HG02678 (cell line): ENCODE results near the gene ZBTB16.

Experiments
- ATAC-seq: cut with Tn5 transposase; IDR thresholded peaks from one replicate; pipeline ENCODE4 v1.9.1; 2021; ENCODE audit warnings: mild to moderate bottlenecking, moderate library complexity; ENCODE audit not compliant: unreplicated experiment

Gene ZBTB16

DNA sequence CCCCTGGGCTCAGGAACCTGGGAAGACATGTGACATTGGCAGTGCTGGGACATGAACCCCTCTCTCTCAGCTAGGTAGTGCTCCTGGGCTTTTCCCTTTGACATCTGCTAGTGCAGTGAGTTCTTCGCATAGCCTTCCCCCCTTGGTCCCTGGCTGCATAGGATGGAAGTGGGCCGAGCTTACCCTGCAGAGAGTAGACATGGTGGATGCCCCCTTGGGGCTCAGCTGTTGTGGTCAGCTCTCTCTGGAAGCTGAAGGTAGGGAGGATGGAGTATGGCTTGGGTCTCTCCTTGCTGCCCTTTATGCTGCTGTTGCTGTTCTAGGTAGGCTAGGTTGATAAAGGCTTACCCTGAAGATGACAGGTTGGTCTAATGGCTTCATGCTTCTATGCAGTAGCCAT is 92.1 kb downstream of the ZBTB16 start:
- ATAC-seq: no peak

DNA sequence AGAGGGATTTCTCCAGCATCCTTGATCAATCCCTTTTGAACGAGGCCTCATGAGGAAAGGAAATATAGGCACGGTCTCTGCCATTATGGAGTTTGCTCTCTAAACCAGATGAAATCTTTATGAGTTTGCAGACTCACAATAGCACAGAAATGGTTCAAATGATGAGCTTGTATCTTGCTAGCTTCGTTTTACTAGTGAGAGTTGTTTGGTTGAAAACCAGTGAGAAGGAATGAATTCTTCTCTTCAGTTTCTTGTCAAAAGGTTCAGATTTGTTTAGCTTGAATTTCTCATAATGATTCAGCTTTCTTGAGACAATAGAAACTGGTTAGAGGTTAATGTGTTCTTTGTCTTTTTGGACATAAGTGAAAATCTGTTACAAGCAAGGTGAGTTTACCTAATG is 92.7 kb downstream of the ZBTB16 start:
- ATAC-seq: no peak

DNA sequence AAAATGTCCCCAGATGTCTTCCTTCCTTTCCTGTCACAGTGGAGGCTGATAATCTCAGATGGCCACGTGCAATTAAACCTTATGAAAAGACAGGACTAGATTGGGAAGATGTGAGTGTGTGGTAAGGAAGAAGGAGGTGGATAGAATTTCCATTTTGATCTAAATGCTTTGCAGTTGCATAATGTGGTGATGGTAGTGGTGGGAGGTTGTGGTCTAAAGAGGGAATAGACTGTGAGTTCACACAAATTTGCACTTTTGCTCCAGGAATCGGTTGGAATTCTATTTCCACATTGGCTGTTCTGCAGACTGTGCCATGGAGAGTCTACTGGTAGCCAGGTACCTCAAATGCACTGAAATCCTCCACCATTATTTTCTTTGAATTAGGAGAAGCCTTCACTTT is 93.3 kb downstream of the ZBTB16 start:
- no peak for ATAC-seq

DNA sequence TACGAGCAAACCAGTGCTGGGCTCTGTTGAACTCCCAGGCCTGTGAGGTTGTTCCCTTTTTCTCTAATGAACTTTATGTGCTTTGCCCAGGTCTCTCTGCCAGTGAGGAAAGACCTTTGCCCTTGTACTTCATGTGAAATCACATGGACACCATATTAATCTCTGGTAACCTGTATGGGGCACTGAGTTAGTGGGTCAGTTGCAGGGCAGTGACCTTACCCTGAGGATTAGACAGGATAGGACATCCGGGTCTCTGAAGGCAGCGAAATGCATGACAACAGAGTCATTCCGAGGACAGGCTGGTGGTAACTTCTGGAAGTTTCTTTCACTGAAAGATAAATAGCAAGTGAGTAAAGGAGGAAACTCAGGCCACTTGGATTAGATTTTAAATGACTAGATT is 93.7 kb downstream of the ZBTB16 start:
- ATAC-seq: no peak

DNA sequence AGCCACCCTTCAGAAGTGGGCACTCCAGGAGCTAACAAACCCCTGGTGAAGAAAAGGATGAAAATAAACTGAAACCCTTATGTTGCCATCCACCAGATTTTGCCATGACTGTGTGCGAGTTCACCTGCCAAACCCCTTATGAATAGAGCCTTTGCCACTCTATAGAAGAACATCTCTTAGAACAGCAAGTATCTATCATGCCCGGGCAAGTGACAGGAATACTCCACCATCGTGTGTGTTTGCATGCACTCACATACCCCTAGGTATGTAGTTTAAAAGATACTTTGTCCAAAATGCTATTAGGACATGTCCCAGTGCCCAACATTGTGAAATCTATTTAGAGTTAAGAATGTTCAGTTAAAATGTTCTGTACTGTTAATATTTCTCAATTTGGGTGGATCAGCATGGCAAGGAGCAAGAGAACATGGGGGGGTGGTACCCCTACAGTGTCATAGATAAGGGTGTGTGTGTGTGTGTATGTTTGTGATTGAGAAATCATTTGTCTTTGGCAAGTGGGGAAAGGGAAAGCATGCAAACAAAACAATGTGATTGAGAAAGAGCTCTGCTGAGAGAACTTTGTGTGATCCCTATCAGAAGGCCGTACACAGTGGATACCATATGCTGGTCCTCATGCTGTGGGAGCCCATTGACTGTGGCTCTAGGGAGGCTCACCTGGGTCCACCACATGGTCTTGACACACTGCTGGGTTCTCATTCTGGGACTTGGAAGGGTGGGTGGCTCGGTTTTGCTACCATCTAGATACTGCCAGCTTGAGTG is 94.9 kb downstream of the ZBTB16 start:
- no peak for ATAC-seq

DNA sequence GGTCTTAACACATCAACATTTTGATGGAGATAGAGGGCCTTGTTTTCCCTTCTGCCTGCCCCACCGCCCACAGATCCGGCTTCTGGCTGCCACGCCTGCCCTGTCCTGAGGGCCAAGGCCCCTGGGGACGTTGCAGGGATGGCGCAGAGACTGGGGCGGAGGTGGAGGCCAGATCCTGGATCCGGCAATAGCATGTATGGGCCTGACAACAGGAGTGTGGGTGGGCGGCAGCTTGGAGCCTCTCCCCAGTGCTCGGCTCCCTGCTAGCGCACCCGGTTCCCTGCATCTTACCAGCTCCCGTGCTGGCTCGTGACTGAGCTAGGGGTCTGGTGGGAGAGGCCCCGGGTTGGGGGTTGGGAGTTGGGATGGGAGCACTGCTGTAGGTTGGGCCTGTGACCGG is 95.6 kb downstream of the ZBTB16 start:
- no peak for ATAC-seq

DNA sequence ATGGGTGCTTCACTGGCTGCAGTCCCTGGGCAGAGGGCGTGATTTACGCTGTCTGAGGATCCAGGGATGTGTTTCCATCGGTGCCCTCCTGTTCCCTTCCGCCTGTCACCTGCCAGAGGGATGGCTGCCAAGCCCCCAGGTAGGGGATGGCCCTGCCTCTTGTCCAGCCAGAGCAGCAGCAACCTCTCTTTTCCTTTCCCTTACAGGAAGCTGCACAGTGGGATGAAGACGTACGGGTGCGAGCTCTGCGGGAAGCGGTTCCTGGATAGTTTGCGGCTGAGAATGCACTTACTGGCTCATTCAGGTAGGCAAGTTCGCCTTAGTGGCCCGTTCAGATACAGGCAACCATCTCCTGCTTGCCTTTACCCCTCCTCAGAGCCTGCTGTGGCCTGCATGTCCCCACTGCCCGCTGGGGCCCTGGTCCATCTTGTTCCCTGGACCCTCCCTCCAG is 96.6 kb downstream of the ZBTB16 start:
- no peak for ATAC-seq

DNA sequence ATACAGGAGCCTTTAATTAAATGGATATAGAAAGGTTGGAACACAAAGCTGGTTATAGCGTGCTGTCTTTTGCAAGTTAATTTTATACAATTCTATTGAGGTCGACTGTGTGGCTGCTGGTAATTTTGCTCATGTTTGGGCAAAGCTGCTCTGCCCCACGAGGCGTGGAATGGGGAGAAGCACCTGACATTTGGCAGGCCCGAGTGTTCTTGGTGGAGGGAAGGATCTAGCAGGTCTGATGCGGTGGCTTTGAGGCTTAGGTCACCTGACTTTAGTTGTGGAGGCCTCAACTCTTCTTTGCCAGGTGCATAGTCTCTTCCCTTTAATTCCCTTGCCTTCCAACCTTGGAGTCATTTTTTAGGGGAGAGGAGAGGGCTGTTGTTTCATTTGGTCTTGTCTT is 97.3 kb downstream of the ZBTB16 start:
- no peak for ATAC-seq

DNA sequence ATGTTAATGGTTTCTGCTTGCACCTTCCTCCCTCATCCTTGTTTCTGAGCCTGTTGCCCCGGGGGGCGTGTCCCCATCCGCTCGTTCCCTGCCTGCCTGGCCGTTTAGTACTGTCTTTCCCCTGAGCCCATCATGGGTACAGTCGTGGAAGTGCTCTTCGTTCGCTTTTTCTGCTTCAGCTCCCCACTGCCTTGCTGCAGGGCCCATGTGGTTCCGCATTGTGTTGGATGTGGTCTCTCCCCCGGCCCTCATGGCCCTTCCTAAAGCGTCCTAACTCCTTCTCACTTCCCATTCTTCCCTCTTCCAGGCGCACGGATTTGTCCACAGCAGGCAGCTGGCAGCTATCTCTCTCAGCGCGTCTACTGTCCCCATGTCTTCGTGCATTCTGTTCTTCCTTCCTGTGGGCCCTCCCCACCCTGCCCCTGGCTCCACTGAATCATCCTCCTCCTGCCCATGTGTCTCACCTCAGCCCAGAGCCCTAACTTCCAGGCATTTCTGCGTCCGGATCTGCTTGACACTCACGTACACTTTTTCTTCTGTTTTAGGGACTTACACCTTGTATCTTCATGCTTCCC is 98.1 kb downstream of the ZBTB16 start:
- ATAC-seq: no peak

DNA sequence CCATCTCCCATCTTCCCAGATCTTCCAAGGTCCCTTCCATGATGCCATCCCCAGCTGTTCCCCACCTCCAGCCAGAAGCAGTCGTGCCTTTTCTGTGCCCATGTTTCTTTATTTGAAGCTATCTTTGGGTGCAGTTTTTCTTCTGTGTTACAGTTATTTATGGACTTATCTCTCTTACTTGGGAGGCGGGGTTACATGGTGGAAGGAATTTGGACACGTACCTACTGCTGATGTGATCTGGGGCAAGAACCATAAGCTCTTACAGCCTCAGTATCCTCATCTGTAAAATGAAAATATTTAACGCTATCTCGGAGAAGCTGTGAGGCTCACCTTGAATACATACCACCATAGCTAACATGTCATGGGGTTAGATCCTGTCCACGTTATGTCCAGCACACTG is 98.9 kb downstream of the ZBTB16 start:
- ATAC-seq: no peak

DNA sequence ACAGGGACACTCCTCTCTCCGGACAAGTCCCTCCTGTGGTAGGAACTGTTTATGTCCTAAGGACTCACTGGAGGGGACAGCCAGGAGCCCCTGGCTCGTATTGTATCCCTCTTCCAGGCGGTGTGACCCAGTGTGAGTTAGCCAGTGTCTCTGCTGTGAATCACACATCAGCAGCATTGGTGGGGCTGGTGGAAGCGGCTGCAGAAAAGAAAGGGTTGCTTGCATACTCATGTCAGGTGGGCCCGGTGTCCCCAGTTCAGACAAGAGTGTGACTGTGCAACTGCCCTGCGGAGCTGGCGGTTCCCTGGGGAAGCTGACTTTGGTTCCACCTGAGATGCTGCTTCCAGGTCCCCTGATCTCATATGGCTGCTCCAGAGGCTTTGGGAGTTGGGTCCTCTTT is 99.4 kb downstream of the ZBTB16 start:
- no peak for ATAC-seq

DNA sequence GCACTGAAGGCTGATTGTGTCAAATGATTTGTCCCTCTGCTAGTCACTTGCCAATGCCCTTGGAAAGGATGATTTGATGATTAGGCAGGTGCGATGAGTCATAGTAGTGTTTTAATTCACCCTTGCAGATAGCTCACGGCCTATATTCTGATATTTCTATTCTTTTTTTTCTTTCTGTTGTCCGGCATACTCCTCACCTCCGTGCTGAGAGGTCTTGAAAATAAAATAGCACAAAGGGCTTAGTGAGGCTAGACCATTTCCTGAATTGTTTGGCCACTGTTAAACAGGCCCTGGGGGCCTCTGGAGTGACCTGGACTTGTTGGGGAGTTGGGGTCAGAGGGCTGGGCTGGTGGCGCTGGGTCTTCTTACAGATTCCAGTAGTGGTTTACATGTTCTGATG is 99.8 kb downstream of the ZBTB16 start:
- ATAC-seq: no peak

DNA sequence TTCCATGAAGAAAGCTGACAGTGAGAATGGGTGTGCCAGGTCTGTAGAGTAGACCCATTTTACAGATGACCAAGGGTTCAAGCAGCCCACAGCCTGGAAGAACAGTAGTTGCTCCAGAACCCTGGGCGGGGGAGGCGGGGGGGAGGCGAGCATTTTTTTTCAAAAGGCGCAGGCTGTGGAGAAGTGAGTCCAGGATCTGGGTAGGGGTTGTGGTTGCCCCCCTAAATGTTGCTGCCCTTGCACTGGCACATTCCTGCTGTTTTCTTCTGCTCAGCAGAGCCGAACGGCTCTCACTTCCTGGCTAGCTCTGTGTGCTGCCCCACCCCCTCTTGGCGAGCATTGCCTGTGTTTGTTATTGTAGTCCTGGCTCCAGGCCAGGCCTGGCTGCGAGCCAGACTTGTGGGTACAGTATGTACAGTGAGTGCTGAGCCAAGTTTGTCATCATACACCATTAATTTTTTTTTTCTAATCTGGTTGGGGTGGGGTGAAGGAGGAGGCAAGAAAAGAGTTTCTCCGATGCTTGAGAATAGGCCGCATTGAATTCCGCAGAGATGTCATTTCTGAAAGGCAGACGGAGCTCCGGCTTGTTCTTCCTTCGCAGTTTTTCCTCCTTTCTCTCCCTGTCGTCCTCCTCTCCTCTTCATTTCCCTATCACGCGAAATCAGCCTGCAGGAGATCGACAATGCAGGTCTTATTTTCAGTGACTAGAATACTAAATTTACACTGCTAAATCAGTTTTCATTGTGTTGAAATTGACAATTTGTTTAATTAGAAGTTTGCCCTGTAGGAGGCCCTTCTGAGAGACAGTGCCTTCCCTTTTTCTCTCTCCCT is 100.5 kb downstream of the ZBTB16 start:
- no peak for ATAC-seq

DNA sequence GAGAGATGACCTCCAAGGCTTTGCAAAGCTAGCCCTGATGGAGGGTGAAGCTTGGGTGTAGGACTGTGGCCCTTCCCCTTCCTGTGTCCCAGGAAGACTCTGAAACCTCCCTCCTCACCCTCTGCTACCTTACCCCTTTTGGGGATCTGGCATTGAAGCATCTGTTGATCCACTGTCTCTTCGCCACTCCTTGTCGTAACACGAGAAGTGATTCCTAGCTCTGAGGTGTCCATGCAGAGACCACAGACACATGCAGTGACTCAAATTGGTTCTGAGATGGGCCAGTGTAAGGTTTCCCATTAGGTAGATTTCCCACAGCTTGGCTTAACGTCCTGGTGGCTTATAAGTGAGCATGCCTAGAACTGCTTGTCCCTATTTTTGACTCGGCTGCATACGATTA is 101.4 kb downstream of the ZBTB16 start:
- ATAC-seq: no peak

DNA sequence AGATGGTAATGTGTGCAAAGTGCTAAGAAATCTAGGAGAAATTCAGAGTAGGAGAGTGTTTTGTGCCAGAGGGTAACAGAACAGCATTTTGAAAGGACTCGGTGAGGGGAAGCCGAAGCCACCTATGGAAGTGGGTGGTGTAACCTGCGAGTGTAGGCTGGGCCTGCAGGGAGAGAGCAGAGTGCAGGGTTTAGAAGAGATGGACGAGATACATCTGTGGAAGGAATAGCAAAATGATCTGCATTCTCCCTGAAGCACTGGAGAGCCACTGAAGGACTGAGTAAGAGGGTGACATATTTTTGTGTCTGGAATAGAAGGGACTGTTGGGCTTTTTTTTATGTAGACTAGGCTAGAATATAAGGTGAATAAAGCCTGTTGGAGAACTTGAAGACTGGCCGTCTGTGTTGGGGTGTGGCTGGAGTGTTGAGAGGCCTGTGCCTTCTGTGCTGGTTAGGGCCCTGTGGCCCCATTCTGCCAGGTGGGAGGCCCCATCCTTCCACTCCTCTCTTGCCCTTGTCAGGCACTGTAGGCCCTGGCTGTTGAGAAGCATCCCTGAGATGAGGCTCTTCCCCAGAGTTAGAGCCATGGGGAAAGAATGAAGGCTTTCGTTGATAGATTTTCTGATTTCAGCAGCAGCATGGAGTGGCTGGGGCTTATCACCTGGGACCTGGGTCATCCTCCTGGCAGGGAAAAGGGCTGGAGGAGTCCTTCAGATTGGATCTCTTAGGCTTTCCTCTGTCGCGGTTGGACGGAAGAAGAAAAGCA is 102.2 kb downstream of the ZBTB16 start:
- no peak for ATAC-seq

DNA sequence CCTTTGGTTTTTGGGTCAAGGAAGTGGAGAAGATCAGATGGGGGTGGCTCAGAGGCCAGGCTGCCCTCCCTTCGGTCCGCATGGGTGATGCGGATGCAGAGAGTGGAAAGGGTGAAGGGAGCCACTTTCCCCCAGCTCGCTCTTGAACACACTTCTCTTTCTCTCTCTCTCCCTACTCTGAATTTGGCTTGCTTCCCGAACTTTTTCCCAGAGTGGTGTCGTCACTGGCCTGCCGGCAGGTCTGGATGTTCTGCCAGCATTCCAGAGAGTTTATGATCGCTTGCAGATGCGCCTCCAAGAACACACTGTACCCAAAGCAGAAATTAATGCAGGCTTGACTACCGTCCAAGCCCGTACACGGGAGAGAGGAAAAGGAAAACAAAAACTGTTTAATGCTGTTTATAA is 103.2 kb downstream of the ZBTB16 start:
- no peak for ATAC-seq

DNA sequence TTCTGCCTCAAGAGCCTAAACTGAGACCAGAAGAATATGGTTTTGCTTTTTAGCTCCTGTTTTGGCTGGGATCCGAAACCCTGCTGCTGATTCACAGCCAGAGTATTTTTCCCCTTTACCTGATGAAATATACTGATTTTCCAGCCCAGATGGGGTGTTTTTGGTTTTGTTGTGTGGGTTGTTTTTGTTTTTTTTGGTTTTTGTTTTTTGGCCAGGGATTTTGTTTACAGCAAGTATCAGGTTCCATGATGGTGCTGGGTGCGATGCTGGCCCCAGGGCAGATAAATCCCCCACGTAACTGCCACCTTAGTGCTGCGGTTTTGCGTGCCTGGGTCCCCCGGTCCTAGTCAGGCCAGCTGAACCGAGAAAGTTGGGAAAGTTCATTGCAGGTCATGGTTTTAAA is 103.7 kb downstream of the ZBTB16 start:
- ATAC-seq: no peak

DNA sequence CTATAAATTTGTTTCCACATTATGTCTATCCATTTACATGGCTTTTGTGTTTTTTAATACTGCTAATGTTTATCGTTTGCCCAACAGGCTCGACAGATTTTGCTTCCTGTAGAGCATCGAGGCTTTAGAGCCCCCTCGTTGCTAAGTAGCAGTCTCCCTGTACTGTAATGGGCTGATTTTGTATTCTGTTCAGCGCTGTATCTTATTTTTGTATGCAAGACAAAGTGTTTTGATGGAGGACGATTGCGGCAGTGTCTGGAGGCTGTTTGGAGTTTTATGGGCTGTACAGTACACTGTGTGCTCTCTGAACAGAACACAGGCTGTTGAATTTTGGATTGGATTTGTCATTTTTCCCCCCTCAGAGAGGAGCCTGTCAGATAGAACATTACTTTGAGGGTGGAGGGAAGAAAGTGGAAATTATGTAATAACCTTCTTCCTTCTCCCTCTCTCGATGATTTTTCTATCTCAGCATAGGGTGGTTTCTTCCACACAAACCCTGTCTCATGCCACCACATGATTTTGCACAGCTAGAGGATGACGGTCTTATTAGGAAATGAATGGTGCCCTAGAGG is 104.4 kb downstream of the ZBTB16 start:
- ATAC-seq: no peak

DNA sequence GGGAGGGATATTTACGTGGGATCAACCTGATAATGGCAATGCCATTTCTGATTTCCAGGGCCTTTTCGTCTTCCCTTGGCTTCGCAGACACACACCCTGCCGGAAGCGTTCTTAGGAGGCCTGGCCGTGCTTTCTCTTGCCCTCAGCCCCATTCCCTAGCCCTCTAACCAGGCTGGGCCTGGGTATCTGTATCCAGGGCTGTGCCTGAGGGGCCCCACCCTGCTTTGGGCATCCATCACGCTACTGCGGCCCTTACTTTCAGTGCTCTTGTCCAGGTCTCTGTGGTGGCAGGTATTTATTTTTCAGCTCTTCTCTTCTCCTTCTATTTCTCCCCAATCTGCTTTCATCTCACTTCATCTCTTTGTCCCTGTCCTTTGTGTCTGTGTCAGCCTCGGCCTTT is 105.0 kb downstream of the ZBTB16 start:
- no peak for ATAC-seq

DNA sequence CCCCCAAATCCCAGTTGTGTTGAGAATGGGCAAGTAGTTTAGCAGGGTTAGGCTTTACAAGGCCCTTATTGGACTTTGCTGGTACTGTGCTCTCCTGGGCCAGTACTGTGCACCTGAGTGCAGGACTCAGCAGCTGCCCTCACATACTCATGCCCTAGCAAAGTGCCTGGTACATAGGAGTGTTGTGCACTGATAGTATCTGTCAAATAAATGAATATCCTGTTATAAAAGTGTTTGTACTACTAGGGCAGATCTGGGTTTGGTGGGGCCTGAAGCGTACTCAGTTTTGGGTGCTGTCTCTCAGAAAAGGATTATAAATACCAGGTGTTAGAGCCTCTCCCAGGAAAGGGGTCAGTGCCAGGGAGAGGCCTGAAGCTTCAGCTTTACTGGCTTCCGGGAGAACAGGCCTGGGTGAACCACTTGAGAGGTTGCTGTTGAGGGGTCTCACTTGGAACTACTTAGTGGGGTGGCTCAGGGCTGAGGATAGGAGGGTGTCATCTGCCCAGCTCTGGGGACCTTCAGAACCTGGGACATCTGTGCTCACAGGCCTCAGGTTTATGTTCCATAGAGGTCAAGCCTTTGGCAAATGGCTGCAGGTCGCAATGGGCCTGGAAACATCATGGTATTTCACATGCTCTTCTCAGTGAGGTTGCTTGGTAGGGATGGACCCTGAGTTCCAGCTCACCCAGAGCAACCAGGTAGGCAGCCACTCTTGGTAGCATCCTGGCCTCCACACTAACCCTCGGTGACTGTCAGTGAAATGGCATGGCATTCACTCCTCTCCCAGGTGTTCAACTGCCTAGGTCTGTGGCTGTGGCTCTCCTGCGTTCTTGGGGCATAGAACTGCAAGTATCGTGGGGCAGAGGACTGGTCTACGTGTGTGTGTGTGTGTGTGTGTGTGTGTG is 106.1 kb downstream of the ZBTB16 start:
- ATAC-seq: no peak
